HG02943 (cell line): ENCODE results near the gene MLXIP.
"Not testable (repeated sequence)": the region's sequence is repeated elsewhere in the genome, so short reads cannot be mapped to it uniquely, and the experiment has no call there.

Source experiments
- ATAC-seq: cut with Tn5 transposase; IDR thresholded peaks from one replicate; pipeline ENCODE4 v1.9.1; 2021; ENCODE audit warnings: mild to moderate bottlenecking, low read depth, moderate library complexity; ENCODE audit not compliant: unreplicated experiment

MLXIP gene

GRCh38 chr12:122051231-122051876 is 27.2 kb upstream of the MLXIP start:
- ATAC-seq = no peak

DNA sequence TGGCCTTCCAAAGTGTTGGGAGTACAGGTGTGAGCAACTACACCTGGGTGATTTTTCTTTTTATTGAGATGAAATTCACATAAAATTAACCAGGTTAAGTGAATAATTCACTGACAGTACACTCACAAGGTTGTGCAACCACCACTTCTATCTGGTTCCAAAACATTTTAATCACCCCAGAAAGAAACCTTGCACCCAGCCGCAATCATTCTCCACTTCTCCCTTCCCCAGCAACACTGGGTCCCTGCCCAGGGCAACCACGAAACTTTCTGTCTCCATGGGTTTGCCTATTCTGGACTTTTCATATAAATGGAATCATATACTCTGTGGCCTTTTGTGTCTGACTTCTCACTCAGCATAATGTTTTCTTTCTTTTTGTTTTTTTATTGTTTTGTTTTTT is 26.3 kb upstream of the MLXIP start:
- ATAC-seq = no peak

- ATAC-seq = no peak
Observed at GRCh38 chr12:122054842-122055520, 23.6 kb upstream of the MLXIP start.

DNA sequence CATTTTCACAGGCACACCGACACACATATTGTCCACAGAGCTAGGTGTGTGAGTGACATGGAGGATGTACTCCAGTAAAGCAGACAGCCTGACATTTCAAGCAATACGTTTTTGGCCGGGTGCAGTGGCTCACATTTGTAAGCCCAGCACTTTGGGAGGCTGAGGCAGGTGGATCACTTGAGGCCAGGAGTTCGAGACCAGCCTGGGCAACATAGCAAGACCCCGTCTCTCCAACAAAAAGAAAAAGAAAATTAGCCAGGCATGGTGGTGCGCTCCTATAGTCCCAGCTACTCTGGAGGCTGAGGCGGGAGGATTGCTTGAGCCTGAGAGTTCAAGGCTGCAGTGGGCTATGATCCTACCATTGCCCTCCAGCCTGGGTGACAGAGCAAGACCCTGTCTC is 22.1 kb upstream of the MLXIP start:
- not testable (repeated sequence) for ATAC-seq

- ATAC-seq = no peak
Observed at GRCh38 chr12:122057007-122057735, 21.4 kb upstream of the MLXIP start.

DNA sequence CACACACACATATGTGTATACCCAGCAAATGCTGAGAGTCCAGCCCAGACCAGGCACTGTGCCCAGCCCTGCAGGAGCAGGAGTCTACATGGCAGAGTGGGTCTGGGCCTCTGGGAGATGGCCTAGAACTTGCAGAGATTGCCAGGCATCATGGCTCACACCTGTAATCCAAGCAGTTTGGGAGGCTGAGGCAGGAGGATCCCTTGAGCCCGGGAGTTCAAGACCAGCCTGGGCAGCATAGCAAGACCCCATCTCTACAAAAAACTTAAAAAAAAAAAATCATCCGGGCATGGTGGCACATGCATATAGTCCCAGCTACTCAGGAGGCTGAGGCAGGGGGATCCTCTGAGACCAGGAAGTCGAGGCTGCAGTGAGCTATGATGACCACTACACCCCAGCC is 20.8 kb upstream of the MLXIP start:
- ATAC-seq = no peak

DNA sequence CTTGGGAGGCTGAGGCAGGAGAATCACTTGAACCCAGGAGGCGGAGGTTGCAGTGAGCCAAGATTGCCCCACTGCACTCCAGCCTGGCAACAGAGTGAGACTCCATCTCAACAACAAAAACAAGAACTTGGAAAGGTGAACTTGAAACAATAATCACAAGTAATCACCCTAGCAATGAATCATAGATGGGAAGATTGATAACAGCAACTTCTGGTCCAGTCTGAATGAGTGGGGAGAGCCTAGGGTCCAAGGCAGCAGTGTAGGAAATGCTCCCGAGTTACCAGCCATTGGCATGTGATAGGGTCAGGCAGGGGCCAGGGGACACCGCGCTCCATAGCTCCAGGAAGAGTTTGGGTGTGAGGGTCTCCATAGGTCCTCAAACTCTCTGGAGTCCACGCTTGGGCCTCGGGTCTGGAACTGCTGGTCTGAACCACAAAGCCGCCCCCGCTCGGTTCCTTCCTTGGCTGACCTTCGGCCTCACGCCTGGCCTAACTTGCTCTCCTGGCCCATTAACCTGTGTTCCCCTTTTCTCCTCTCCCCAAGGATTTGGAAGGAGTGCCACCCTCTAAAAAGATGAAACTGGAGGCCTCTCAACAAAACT is 19.9 kb upstream of the MLXIP start:
- ATAC-seq = no peak

GRCh38 chr12:122059203-122059960 is 19.2 kb upstream of the MLXIP start:
- no peak for ATAC-seq

GRCh38 chr12:122060081-122060501 is 18.5 kb upstream of the MLXIP start:
- ATAC-seq = no peak

DNA sequence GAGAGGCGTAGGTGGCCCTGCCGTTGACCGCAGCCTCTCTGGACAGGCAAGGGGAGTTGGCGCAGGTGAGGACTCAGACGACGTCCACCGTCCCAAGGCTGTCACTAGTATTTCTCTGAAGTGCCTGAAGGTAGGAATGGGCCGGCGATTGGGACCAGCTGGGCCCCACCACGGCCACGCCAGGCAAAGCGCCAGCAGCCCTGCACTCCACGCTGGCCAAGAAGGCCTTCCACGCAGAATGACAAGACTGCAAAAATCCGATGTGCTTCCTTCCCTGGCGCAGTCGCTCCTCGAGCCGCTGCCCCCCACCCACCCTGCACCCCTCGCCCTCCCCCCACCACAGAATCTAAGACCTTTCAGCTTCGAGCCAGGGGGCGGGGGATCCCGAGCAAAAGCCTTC is 17.3 kb upstream of the MLXIP start:
- ATAC-seq = no peak

DNA sequence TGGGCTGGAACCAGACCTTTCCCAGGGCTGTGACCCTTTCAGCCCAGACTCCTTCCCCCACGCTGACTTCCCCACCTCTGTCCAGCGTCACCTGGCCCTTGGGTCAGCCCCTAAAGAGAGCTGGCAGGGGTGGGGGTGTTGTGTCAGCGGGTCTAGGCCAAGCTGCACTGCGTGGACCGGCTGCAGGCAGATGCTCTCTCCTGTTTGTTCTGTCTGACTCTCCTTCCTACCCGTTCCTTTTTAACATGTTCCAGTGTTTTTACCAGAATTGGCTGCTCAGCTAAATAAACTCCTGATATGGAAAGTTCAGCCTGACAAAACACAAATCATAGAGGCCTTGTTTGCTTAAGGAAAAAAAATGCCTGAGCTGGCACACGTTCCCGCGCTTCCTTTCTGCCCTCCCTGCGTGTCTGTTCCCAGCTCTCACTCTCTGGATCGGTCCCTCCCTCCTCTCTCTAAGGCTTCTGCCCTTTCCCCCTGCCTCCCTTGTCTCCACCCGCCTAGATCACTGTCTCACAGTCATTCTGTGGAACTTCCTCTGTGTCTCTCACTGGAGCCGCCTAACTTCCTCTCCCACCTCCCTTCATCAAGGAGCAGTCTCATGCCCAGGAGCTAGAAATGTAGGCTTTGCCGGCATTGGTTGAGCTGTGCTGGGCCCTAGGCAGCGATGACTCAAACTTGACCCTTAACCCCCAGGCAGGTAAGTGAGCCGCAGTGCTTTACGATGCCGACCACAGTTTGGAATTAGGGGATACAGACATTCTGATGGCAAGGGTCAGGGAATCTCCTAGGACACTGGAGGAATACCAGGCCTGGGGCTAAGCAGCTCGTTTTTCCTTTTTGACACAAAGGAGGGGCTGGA is 15.5 kb upstream of the MLXIP start:
- no peak for ATAC-seq

DNA sequence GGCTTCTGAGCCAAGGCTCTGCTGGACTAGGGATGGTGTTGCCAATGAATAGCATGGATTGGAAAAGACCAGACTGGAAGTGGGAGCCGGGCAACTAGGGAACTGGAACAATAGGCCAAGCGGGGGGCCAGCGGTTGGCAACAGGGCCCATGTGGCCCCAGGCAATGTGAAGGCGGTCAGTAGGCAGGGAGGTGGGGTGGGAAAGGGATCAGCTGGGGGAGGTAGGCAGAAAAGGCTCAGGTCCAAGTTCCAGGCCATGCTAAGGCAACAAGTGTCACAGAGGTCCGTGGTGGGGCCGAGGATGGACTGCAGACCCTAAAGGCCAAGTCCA is 14.9 kb upstream of the MLXIP start:
- ATAC-seq = no peak

DNA sequence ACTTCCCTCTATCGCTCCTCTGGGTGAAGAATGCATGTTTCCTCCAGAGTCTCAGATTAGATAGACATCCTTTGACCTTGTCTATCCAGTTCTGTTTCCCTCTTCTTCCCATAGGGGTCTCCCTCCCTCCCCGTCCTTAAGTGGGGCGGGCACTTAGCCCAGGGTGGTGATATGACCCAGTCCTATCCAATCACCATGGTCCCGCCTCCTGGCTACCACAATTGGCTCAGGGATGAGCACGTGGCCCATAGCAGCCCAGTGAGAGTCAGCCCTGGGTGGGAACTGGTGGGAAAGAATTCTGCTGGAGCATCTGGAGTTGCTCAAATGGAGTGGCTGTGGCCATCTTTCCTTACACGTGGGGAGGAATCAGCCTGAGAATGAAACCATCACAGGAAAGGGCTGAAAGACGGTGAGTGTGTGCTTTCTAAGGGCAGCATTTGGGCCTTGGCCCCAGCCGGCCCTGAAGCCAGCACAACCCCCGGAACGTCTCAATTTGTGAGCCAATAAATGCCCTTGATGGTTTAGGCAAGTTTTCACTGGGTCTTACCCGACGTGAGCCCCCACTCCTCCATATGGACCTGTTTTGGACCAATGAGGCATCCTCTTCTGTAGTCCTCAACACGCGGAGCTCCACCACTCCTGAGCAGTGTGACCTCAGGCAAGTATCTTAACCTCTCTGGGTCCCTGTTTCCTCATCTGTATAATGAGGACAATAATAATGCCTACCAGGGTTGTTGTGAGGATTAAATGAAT is 14.4 kb upstream of the MLXIP start:
- no peak for ATAC-seq

GRCh38 chr12:122064780-122065588 is 13.6 kb upstream of the MLXIP start:
- no peak for ATAC-seq

DNA sequence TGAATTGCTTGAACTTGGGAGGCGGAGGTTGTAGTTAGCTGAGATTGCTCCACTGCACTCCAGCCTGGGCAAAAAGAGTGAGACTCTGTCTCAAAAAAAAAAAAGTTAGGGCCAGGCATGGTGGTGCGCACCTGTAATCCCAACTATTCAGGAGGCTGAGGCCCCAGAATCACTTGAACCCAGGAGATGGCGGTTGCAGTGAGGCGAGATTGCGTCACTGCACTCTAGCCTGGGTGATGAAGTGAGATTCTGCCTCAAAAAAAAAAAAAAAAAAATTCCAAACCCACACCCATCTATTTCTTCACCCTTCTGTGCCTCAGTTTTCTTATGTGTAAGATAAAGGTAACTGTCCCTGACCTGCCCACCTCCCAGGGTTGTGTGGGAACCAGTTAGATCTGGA is 11.0 kb upstream of the MLXIP start:
- no peak for ATAC-seq

DNA sequence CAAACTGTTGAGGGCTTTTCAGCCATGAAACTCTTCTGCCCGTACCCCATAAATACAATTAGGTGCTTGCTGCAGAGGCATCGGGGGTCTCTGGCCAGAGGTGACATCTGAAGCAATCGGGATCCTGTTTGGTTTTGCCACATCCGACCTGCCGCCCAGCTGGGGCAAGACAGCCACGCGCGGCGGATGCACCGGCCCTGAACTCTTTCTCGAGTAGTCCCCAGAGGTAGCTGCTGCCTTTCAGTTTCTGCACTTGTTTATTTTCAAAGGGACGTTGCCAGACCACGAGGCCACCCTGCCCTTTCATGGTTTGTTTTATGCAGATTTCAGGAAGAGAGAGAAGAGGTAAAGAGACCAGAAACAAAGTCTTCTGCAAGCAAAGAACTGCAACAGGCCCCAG is 10.6 kb upstream of the MLXIP start:
- peak; percentile 83 for ATAC-seq

DNA sequence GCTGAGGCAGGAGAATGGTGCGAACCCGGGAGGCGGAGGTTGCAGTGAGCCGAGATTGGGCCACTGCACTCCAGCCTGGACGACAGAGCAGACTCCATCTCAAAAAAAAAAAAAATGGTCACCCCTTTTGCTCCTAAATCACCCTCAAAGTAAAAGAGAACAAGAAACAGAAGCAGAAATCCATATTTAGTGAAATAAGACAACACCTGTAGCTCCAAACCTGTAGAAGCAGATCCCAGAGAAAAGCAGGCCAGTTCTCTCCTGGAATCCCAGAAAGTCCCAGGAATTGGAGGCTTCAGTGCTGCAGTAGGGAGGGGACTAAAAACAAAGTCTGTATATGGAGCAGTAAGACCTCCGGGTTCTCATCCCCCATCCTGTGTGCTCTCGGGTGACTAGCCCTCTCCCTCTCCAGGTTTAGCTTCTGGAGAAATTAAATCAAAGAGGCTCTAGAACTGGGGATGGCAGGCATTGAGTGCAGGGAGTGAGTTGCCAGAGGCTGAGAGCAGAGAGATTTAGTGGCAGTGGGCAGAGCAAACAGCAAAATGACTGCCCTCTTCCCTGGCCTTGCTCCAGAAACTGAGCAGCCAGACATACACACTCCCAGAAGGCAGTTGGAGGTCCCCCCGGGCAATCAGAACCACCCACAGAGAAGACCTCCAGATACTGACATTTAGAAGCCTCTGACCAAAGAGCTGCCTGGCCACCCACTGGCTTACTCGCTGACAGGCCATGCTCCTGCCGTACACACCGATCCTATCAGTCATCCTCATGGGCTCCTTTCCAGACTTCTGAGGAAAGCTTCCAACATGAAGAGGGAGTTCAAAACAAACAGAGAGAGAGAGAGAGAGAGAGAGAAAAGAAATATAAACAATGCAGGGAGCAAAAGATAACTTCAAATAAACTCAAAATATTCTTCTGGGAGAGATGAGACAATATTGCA is 6.3 kb upstream of the MLXIP start:
- no peak for ATAC-seq
